Measurements from ENCODE around the gene THBS4.
"Not testable (repeated sequence)": the region's sequence is repeated elsewhere in the genome, so short reads cannot be mapped to it uniquely, and the experiment has no call there.

Gene THBS4

DNA sequence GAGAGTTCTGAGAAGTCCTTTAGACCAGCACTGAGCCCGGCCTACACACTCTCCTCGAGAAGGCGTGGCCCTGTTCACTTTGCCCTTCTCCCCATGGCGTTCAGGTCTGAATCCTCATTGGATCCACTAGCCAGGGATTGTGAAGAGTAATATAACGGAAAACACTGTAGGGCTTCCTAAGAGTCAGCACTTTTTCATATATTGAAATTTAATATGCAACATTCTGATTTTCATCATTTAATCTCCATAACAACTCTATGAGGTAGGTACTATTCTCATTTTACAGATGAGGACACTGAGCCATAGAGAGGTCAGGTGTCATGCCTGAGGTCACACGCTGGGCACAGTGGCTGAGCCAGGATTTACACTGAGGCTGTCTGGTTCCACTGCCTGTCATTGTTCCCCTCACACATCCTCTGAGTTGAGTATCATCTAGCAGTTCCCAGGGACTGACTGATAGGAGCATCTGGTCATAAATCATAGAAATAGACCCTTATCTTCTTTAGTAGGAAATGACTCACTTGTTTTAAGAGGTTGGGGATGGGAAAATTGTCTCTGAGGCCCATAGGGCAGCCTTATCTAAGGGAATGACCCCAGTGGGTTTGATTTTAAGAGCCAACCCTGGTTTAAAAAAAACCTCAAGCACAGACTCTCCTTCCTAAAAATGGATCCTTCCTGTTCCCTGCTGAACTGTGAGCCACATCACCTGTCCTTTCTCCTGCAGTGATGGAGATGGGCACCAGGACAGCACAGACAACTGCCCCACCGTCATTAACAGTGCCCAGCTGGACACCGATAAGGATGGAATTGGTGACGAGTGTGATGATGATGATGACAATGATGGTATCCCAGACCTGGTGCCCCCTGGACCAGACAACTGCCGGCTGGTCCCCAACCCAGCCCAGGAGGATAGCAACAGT, 41.2 kb downstream of the THBS4 start:
- no peak for DNase-seq (ENCODE audit: low spot score)

- DNase-seq (ENCODE audit: low spot score) = no peak
Measured at GRCh38 chr5:80077051-80077714, 42.0 kb downstream of the THBS4 start.

GRCh38 chr5:80078921-80079320, 43.8 kb downstream of the THBS4 start:
- DNase-seq (ENCODE audit: low spot score) = no peak

- DNase-seq (ENCODE audit: low spot score) = no peak
Measured at GRCh38 chr5:80082281-80082680, 47.1 kb downstream of the THBS4 start.

GRCh38 chr5:80082731-80083100, 47.6 kb downstream of the THBS4 start:
- DNase-seq (ENCODE audit: low spot score) = peak; percentile 72

- DNase-seq (ENCODE audit: low spot score) = peak; percentile 68
Measured at GRCh38 chr5:80083101-80083890, 48.1 kb downstream of the THBS4 start.

GRCh38 chr5:80090884-80091166, 55.7 kb downstream of the THBS4 start:
- DNase-seq (ENCODE audit: low spot score) = no peak

DNA sequence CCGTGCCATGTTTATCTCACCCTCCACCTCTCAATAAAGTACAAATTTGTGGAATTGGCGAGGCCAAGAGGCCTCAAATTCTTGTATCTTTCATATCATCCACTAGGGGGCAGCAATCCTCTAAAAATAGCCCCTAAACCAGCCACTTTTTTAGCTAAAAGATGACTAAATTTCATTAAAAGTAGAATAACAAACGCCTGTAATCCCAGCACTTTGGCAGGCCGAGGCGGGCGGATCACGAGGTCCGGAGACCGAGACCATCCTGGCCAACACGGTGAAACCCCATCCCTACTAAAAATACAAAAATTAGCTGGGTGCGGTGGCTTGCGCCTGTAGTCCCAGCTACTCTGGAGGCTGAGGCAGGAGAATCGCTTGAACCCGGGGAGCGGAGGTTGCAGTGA, 56.6 kb downstream of the THBS4 start:
- DNase-seq (ENCODE audit: low spot score) = peak; percentile 62

DNA sequence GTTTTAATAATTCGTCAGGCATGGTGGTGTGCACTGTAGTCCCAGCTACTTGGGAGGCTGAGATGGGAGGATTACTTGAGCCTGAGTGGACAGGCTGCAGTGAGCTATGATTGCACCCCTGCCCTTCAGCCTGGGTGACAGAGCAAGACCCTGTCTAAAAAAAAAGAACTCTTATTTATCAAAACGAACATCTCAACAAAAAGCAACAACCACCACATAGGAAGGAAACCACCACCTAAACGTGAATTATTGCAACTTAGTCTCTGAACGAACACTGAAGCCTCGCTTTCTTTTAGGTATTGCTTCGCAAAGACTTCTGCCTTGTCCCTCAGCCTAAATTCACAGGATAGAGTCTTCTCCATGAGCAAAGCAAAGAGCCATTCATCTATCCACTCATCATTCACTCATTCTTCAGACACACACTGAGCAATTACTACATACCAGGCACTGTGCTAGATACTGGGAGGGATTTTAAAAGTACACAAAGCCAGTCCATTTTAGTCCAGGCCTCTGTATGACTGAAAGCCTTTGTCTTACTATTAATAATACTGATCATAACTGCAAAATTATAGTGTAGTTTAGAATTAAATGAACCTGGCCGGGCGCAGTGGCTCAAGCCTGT, 57.4 kb downstream of the THBS4 start:
- DNase-seq (ENCODE audit: low spot score) = no peak

GRCh38 chr5:80093796-80094195, 58.6 kb downstream of the THBS4 start:
- no peak for DNase-seq (ENCODE audit: low spot score)

- DNase-seq (ENCODE audit: low spot score) = no peak
Measured at GRCh38 chr5:80094236-80094738, 59.1 kb downstream of the THBS4 start.

GRCh38 chr5:80097451-80097850, 62.3 kb downstream of the THBS4 start:
- no peak for DNase-seq (ENCODE audit: low spot score)

- DNase-seq (ENCODE audit: low spot score) = no peak
Measured at GRCh38 chr5:80101993-80102392, 66.8 kb downstream of the THBS4 start.

DNA sequence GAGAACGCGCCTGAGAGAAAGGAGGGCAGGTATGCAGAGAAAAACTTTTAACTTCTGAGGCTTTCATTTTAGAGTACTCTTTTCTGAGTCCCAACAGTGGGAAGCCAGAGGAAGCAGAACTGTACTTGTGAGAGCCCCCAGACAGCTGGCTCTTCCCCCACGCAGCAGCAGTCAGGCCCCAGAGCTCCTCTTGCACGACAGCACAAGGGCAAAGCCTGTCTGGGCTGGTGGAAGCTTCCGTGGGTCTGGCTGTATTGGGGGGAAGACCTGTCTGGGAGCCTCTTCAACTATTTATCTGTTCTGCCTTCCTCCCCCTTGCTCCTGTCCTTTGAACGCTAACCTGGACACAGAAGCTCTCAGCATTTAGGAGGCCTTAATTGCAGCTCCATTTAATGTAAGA, 68.2 kb downstream of the THBS4 start:
- DNase-seq (ENCODE audit: low spot score) = no peak

DNA sequence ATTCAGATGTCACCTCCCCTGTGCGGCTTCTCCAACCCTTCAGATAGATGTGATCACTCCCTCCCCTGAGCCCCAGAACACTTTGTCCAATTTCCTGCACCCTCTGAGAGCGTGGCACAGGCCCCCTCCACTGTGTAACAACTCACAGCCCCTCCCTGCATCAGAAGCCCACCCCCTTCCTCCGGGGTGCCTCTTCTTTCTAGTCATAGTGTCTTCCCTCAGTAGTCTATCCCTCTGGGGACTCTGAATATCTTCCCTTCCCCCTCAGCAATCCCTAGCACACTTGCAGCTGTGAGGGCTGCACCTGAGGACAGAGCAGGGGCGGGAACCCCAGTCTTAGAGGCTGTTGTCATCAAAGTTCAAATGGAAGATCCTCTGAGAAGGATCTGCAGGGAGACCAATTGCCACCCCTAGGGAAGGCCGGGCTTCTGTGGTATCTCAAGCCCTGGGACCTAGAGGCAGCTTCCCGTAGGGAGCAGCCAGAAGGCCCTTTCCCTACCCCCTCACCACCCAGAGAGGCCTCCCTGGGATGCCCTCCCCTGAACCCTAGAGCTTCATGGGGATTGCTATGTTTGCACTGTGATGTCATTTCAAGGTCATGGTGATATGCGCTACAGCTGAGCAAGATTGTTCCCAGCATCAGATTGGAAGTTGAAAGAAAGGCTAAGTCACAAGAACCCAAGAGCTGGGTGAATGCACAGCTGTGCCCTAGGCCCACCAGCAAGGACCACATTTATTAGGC, 70.7 kb downstream of the THBS4 start:
- no peak for DNase-seq (ENCODE audit: low spot score)

DNA sequence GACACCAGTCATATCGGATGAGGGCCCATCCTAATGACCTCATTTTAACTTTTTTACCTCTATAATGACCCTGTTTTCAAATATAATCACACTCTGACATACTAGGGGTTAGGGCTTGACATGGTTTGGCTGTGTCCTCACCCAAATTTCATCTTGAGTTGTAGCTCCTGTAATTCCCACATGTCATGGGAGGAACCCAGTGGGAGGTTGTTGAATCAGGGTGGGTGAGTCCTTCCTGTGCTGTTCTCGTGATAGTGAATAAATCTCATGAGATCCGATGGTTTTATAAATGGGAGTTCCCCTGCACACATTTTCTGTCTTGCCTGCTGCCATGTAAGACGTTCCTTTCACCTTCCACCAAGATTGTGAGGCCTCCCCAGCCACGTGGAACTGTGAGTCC, 71.8 kb downstream of the THBS4 start:
- no peak for DNase-seq (ENCODE audit: low spot score)

DNA sequence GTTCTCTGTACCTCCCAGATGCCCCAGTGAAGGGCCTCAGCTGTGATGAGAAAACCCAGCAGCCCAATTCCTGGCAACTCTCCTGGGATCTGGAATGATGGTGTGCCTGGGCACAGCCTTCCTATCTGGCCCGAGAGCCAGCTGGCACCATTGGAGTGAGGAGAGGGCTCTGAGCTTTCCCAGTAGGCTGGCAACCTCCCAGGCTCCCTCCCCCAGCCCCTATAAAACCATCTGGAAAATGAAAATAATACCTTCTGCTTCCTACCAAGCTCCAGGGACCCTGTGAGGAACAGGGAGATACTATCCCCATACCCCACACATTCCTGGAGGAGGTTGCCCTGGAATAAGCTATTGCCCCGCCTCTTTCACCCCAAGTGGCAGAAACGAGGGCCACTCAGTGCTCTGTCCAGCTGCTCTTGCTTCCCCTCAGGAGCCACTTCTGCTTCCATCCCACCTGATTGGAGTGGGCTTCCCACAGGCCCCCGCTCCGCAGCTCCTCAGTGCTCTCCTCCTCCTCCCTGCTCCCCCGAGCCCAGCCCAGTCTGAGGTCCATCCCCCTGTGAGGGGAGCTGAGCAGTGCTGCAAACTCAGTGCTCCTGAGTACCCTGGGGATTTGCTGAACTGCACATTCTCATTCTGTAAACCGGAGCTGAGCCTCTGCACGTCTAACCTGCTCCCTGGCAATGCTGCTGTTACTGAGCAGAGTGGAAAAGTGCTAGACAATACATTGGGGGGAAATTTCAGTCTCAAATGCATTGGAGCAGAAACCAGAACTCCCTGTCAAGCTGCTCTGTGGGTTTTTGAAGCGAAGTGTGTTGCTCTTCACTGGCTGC, 74.7 kb downstream of the THBS4 start:
- DNase-seq (ENCODE audit: low spot score) = peak; percentile 65

DNA sequence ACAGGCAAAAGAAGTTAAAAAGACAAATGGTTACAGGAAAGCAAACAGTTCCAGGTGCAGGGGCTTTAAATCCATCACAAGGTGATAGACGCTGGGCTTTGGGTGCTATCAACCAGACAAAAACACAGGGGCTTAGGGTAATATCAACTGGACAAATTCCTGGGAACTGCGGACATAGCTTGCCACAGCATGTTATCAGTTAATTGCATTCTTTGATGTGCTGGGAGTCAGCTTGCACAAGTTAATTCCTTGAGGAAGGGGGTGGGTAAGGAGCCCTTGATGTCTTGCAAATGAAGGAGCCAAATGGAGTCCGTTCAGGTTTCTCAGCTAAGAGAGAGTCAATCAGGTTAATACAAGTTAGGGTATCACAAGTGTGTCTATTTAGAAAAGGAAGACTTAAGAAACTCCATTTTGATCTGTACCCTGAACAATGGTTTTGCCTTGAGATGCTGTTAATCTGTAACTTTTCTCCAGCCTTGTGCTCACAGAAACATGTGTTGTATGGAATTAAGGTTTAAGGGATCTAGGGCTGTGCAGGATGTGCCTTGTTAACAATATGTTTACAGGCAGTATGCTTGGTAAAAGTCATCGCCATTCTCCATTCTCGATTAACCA, 76.3 kb downstream of the THBS4 start:
- not testable (repeated sequence) for DNase-seq (ENCODE audit: low spot score)

DNA sequence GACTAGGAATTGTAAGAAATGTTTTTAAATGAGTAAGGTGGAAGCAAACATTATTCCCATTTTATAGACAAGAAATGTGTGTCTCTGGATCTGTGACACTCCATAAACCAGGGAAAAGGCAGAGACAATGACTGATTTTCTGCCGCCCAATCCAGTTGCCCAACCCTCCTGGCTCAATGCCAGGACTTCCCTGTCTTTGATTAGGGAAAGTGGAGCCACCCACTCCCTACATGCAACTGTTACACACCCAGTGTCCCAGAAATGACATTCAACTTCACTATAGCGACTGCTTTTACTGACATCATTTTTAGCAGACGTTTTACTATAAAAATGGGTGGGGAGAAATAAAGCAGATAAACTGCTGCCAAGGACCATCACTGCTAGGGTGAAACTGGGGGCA, 79.7 kb downstream of the THBS4 start:
- DNase-seq (ENCODE audit: low spot score) = no peak

DNA sequence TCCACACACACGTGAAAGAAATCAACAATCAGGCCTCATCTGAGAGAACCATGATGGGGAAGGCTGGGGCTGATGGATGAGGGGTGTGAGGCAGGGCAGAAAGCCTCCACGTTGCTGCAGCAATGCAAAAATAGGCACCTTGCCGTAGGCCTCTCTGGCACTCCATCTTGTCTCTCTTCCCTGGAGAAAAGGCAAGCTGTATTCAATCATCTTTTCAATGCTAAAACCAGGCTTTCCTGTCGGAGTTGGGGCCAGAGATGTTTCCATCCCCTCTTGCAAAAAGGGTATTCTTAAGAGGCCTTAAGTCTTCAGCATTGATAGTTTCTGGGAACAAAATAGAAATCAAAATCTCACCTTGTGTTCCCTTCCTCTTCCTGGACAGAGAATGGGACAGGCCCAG, 80.9 kb downstream of the THBS4 start:
- no peak for DNase-seq (ENCODE audit: low spot score)

All from Ammon's horn (tissue), 1 donor.